Activated naive CD8-positive, alpha-beta T cell treated with anti-CD3 and anti-CD28 coated beads for 36 hours (primary cell): ENCODE data around the gene MBD3. TPM values are rescaled to one million over a fixed set of nuclear protein-coding genes. Genes with fewer than 3 reads are reported as not detected.

Experiments used
- DNase-seq: peaks from one replicate; pipeline ENCODE4 v3.0.0; 2021
- H3K27ac Mint-ChIP-seq: one replicate; pipeline ENCODE4 v1.8.0; 2022; ENCODE audit warnings: mild to moderate bottlenecking, moderate library complexity, mixed read lengths
- H3K27me3 Mint-ChIP-seq: one replicate; pipeline ENCODE4 v1.8.0; 2022; ENCODE audit warnings: mild to moderate bottlenecking, mixed read lengths
- H3K36me3 Mint-ChIP-seq: one replicate; pipeline ENCODE4 v1.8.0; 2021; ENCODE audit warnings: mild to moderate bottlenecking, mixed read lengths
- H3K4me1 Mint-ChIP-seq: one replicate; pipeline ENCODE4 v1.8.0; 2021; ENCODE audit warnings: mixed read lengths
- H3K4me3 Mint-ChIP-seq: one replicate; pipeline ENCODE4 v1.8.0; 2022; ENCODE audit warnings: mild to moderate bottlenecking, moderate library complexity, mixed read lengths
- H3K9me3 Mint-ChIP-seq: one replicate; pipeline ENCODE4 v1.8.0; 2022; ENCODE audit warnings: mixed read lengths
- total RNA-seq, 2 experiments: library from RNA; stranded (reverse); gene quantifications; one replicate each; pipeline ENCODE4 v1.2.3, GENCODE V29; 2021

Gene MBD3
- total RNA-seq, 2 experiments from 2014 or later, result 111 to 117 TPM

GRCh38 chr19:1575323-1576241 is 17.1 kb downstream of the MBD3 start:
- no peaks in the 10 kb centered on the region for H3K9me3 Mint-ChIP-seq
- peaks cover 5% of the 10 kb centered on the region for H3K36me3 Mint-ChIP-seq
- DNase-seq, result no peak
- H3K4me3 Mint-ChIP-seq, result no peak overlapping the region
- H3K27ac Mint-ChIP-seq, result no peak overlapping the region
- peaks cover under 1% of the 10 kb centered on the region for H3K27me3 Mint-ChIP-seq
- H3K4me1 Mint-ChIP-seq, result peaks cover 2% of the 10 kb centered on the region

DNA sequence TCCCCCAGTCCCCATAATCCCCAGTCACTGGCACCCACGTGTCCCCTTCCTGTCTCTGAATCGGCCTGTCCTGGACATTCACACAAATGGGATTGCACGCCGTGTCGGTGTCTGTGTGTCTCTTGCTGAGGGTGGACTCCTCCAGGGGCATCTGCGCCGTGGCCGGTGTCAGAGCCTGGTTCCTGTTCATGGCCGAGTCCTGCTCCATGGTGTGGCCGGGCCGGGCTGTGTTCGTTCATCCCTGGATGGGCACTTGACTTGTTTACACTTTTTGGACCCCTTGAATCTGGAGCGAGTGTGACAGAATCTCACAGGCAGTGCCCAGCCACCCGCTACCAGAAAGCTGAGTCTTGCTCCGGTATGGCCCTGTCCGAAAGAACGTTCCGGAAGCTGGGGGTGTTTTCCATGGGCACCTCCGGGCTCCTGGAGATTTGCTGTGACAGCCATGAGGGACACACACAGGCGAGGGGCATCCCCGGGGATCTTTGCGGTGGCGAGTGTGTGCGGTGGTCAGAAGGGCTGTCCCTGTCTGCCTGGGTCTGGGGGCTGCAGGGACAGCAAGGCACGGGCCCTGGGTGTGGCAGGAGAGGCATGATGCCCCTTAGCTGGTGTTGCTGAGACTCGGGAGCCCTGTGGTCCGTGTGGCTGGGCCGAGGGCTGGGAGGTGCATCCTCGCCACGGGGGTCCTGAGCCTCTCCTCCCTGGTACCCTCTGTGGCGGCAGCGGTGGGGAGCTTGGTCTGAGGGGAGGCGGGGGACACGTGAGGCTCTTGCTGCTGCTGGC is 18.1 kb downstream of the MBD3 start:
- peaks cover 4% of the 10 kb centered on the region for H3K36me3 Mint-ChIP-seq
- peak overlapping the region; percentile 42 for H3K27ac Mint-ChIP-seq
- H3K4me3 Mint-ChIP-seq, result no peak overlapping the region
- no peak for DNase-seq
- peaks cover 11% of the 10 kb centered on the region for H3K27me3 Mint-ChIP-seq
- peaks cover 2% of the 10 kb centered on the region for H3K4me1 Mint-ChIP-seq
- no peaks in the 10 kb centered on the region for H3K9me3 Mint-ChIP-seq

- DNase-seq, result no peak
- Mint-ChIP-seq H3K4me3 (no peak overlapping the region), H3K9me3 (no peaks in the 10 kb centered on the region)
Observed at GRCh38 chr19:1572795-1573194, 19.9 kb downstream of the MBD3 start.

DNA sequence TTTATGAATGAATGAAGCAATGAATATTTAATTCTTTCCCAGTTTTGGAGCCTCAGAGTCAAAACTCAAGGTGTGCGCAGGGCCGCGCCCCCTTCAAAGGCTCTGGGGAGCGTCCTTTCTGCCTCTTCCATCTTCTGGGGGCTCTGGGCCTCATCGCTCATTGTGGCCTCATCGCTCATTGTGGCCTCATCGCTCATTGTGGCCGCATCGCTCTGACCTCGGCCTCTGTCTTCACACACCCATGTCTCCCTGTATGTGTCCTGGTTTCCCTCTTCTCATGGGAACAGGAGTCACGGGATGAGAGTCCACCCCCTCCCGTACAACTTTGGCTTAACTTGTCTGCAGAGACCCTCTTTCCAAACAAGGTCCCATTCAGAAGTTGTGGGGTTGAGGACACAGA is 21.3 kb downstream of the MBD3 start:
- Mint-ChIP-seq H3K36me3 (no peaks in the 10 kb centered on the region), H3K27ac (no peak overlapping the region), H3K27me3 (peaks cover 13% of the 10 kb centered on the region), H3K4me1 (peaks cover 2% of the 10 kb centered on the region), H3K9me3 (no peaks in the 10 kb centered on the region), H3K4me3 (no peak overlapping the region)
- no peak for DNase-seq

More at GRCh38 chr19:1572795-1573194, 19.9 kb downstream of the MBD3 start:
- no peaks in the 10 kb centered on the region for H3K36me3 Mint-ChIP-seq
- H3K27ac Mint-ChIP-seq, result no peak overlapping the region
- H3K27me3 Mint-ChIP-seq, result peaks cover 13% of the 10 kb centered on the region
- H3K4me1 Mint-ChIP-seq, result peaks cover 2% of the 10 kb centered on the region

GRCh38 chr19:1570836-1571235 is 21.8 kb downstream of the MBD3 start:
- H3K9me3 Mint-ChIP-seq, result no peaks in the 10 kb centered on the region
- H3K27me3 Mint-ChIP-seq, result peaks cover 13% of the 10 kb centered on the region
- no peak overlapping the region for H3K4me3 Mint-ChIP-seq
- no peak overlapping the region for H3K27ac Mint-ChIP-seq
- peaks cover 2% of the 10 kb centered on the region for H3K4me1 Mint-ChIP-seq
- H3K36me3 Mint-ChIP-seq, result no peaks in the 10 kb centered on the region
- no peak for DNase-seq

DNA sequence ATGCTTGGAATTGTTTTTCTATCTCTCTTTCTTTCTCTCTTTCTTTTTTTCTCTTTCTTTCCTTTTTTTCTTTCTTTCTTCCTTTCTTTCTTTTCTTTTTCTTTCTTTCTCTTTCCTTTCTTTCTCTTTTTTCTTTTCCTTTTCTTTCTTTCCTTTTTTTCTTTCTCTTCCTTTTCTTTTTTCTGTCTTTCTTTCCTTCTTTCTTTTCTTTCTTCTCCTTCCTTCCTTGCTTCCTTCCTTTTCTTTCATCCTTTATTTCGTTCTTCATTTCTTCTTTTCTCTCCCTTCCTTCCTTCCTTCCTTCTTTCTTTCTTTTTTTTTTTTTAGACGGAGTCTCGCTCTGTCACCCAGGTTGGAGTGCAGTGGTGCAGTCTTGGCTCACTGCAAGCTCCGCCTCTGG is 22.7 kb downstream of the MBD3 start:
- Mint-ChIP-seq H3K4me3 (no peak overlapping the region), H3K36me3 (no peaks in the 10 kb centered on the region), H3K27me3 (peaks cover 13% of the 10 kb centered on the region), H3K27ac (no peak overlapping the region), H3K9me3 (no peaks in the 10 kb centered on the region), H3K4me1 (peaks cover 2% of the 10 kb centered on the region)
- no peak for DNase-seq

DNA sequence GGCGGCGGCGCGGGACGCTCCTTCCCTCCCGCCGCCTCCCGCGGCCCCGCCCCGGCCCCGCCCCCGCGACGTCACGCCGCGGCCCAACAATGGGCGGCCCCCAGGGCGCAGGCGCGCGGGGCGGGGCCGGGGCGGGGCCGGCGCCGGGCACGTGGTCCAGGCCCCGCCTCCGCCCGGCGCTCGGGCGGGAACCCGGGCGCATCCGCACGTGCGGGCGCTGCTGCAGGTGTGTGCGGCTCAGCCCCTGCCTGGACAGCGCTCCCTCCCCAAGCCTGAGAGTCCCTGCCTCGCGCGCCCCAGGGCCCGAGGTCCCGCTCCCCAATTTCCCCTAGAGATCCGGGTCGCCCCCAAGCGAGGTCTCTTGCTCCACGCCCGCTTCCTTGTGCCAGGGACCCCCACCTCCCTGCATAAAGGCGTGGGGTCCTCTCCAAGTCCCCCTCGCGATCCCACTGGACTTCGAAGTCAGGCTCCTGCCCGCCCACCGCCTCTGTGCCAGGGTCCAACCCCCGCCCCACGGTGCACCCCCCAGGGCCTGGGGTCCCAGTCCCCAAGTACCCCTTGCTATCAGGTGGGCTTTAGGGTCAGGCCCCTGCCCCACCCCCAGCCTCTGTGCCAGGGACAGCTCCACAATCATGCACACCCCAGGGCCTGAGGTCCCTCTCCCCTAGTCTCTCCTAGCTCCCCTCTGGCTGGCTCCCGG is 24.2 kb downstream of the MBD3 start, which contains the start of gene MEX3D:
TSS of gene MEX3D (minus strand) at position 6 of the 700 bp plus-strand sequence. CDS start 267 bp downstream, outside the sequence.
- H3K36me3 Mint-ChIP-seq, result no peaks in the 10 kb centered on the region
- H3K4me1 Mint-ChIP-seq, result no peaks in the 10 kb centered on the region
- no peak within 1 kb of the TSS for H3K27ac Mint-ChIP-seq
- no peaks in the 10 kb centered on the region for H3K9me3 Mint-ChIP-seq
- peak within 1 kb of the TSS; percentile 32 for H3K4me3 Mint-ChIP-seq
- H3K27me3 Mint-ChIP-seq, result peaks cover 13% of the 10 kb centered on the region
- DNase-seq, result peak; percentile 84

GRCh38 chr19:1567848-1568227 is 24.8 kb downstream of the MBD3 start:
- Mint-ChIP-seq H3K4me3 (no peak overlapping the region), H3K27ac (no peak overlapping the region), H3K4me1 (no peaks in the 10 kb centered on the region), H3K27me3 (peaks cover 13% of the 10 kb centered on the region), H3K36me3 (no peaks in the 10 kb centered on the region), H3K9me3 (no peaks in the 10 kb centered on the region)
- DNase-seq, result peak; percentile 14

GRCh38 chr19:1567116-1567847 is 25.4 kb downstream of the MBD3 start:
- peak; percentile 17 for DNase-seq
- no peaks in the 10 kb centered on the region for H3K4me1 Mint-ChIP-seq
- H3K9me3 Mint-ChIP-seq, result no peaks in the 10 kb centered on the region
- no peaks in the 10 kb centered on the region for H3K36me3 Mint-ChIP-seq
- no peak overlapping the region for H3K27ac Mint-ChIP-seq
- H3K4me3 Mint-ChIP-seq, result peak overlapping the region; percentile 25
- peaks cover 13% of the 10 kb centered on the region for H3K27me3 Mint-ChIP-seq

DNA sequence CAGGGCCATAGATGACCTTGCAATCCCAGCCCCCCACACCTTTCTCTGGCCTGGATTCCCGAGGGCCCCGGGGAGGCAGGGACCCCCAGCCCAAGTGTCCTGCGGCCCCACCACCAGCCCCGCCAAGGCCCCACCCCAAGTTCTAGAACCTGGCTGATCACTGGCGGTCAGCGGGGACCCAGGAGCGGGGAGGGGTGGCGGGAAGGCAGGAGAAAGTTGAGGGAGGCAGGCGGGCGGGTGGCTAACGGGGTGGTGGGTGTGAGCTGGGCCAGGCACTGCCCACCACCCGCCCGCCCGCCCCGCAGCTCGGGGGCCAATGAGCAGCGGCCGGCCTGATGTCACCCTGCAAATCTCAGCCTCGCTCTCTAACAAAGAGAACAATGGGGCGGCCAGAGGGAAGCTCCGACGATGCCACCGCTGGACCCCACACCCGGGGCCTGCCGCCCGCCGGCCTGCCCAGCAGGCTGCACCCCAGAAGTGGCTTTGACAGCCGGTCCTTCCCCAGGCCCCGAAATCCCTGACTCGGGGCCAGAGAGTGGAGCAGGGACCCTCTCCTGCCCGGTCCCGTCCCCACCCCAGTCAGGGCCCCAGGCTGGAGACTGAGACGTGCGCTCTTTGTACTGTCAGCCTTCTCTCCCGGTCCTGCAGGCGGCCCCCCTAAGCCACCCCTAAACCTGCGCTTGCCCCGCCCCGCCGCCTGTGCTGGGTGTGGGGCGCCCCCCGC is 26.1 kb downstream of the MBD3 start:
- DNase-seq, result no peak
- H3K4me3 Mint-ChIP-seq, result no peak overlapping the region
- no peaks in the 10 kb centered on the region for H3K4me1 Mint-ChIP-seq
- no peaks in the 10 kb centered on the region for H3K36me3 Mint-ChIP-seq
- H3K27ac Mint-ChIP-seq, result no peak overlapping the region
- peaks cover 13% of the 10 kb centered on the region for H3K27me3 Mint-ChIP-seq
- no peaks in the 10 kb centered on the region for H3K9me3 Mint-ChIP-seq

GRCh38 chr19:1563251-1563650 is 29.4 kb downstream of the MBD3 start:
- no peaks in the 10 kb centered on the region for H3K36me3 Mint-ChIP-seq
- H3K27me3 Mint-ChIP-seq, result no peaks in the 10 kb centered on the region
- no peak overlapping the region for H3K27ac Mint-ChIP-seq
- H3K4me1 Mint-ChIP-seq, result no peaks in the 10 kb centered on the region
- DNase-seq, result no peak
- no peak overlapping the region for H3K4me3 Mint-ChIP-seq
- no peaks in the 10 kb centered on the region for H3K9me3 Mint-ChIP-seq

DNA sequence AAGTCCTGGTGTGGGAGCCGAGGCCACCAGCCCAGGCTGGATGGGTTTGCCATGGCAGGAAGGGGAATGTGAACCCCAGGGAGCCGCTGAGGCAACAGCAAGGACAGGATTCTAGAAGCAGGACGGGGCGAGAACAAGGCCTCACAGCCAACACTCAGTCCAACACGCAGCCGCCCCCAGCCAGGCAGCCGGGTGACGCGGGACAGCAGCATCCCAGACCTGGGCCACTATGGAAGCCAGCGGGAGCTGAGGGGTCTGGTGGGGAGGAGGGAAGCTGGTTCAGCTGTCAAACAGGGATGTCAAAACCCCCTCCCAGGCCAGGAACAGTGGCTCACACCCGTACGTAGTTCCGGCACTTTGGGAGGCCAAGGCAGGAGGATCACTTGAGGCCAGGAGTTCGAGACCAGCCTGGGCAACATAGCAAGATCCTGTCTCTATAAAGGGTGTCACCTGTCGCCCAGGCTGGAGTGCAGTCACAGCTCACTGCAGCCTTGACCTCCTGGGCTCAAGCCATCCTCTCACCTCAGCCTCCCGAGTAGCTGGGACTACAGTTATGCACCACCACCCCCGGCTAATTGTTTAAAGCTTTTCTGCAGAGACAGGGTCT is 31.3 kb downstream of the MBD3 start:
- Mint-ChIP-seq H3K4me3 (no peak overlapping the region), H3K36me3 (no peaks in the 10 kb centered on the region), H3K27me3 (no peaks in the 10 kb centered on the region), H3K4me1 (no peaks in the 10 kb centered on the region), H3K9me3 (no peaks in the 10 kb centered on the region), H3K27ac (no peak overlapping the region)
- DNase-seq, result no peak

GRCh38 chr19:1560286-1560882 is 32.3 kb downstream of the MBD3 start:
- DNase-seq, result no peak
- H3K27me3 Mint-ChIP-seq, result no peaks in the 10 kb centered on the region
- H3K4me1 Mint-ChIP-seq, result no peaks in the 10 kb centered on the region
- H3K9me3 Mint-ChIP-seq, result no peaks in the 10 kb centered on the region
- no peak overlapping the region for H3K27ac Mint-ChIP-seq
- H3K4me3 Mint-ChIP-seq, result no peak overlapping the region
- no peaks in the 10 kb centered on the region for H3K36me3 Mint-ChIP-seq
